Tibial artery (tissue), 4 donors: Measurements from ENCODE around the gene RIN3.
"Not testable (repeated sequence)": the region's sequence is repeated elsewhere in the genome, so short reads cannot be mapped to it uniquely, and the experiment has no call there.

Source experiments
- DNase-seq, 2 donors: peaks; one replicate each; pipeline ENCODE4 v3.0.0-alpha.2; 2019
- H3K27ac ChIP-seq, 2 donors: fragments of 200-600 bp; sonication (generic) in 1 of 2; 1 replicate in 1 of 2; 2 replicates in 1 of 2; pipeline ENCODE4 v1.5.1; 2018 to 2019; ENCODE audit warnings: mild to moderate bottlenecking in 1 of 2
- H3K27me3 ChIP-seq, 2 donors: fragments of 200-600 bp; sonication (generic) in 1 of 2; one replicate each; pipeline versions ENCODE4 v1.5.1 to v1.6.0; 2016 to 2019
- H3K36me3 ChIP-seq, 3 donors: fragments of 200-600 bp; sonication (generic) in 2 of 3; one replicate each; pipeline ENCODE4 v1.5.1; 2016 to 2019; ENCODE audit warnings: mild to moderate bottlenecking in 2 of 3
- H3K4me1 ChIP-seq, 4 donors: fragments of 200-600 bp; sonication (generic) in 2 of 4; 1 replicate in 3 of 4; 2 replicates in 1 of 4; pipeline ENCODE4 v1.5.1; 2016 to 2019
- H3K4me3 ChIP-seq, 2 donors: fragments of 200-600 bp; sonication (generic) in 1 of 2; 1 replicate in 1 of 2; 2 replicates in 1 of 2; pipeline ENCODE4 v1.5.1; 2018 to 2019; ENCODE audit warnings: mild to moderate bottlenecking in 2 of 2
- H3K9me3 ChIP-seq, 3 donors: fragments of 200-600 bp; sonication (generic) in 1 of 3; one replicate each; pipeline ENCODE4 v1.5.1; 2016 to 2019
- intact Hi-C: fragments of 100-400 bp; cut with DNase I; formaldehyde crosslinking; loops from one replicate; pipeline ENCODE4 v1.15.0; 2023; ENCODE audit warnings: low total_unique reads
- TF ChIP-seq, protein P1 (sequence below), 2 experiments: fragments of 200-600 bp in 1 of 2; fragments of 450-650 bp in 1 of 2; IDR thresholded peaks; one replicate each; pipeline ENCODE4 v1.5.1; 2017 to 2019; ENCODE audit warnings: antibody characterized with exemption in 2 of 2, mild to moderate bottlenecking in 1 of 2, moderate library complexity in 1 of 2

Gene RIN3

GRCh38 chr14:92637228-92637627 is 123.6 kb downstream of the RIN3 start:
- Histone ChIP-seq H3K4me1 (peaks cover 0 to 17% (median 0%) of the 10 kb centered on the region in 4 donors), H3K36me3 (peaks cover 0 to 12% (median 8%) of the 10 kb centered on the region in 3 donors), H3K27ac (no peak overlapping the region), H3K27me3 (no peaks in the 10 kb centered on the region), H3K4me3 (no peak overlapping the region), H3K9me3 (no peaks in the 10 kb centered on the region)
- DNase-seq, result no peak
- TF ChIP-seq, protein P1, sequence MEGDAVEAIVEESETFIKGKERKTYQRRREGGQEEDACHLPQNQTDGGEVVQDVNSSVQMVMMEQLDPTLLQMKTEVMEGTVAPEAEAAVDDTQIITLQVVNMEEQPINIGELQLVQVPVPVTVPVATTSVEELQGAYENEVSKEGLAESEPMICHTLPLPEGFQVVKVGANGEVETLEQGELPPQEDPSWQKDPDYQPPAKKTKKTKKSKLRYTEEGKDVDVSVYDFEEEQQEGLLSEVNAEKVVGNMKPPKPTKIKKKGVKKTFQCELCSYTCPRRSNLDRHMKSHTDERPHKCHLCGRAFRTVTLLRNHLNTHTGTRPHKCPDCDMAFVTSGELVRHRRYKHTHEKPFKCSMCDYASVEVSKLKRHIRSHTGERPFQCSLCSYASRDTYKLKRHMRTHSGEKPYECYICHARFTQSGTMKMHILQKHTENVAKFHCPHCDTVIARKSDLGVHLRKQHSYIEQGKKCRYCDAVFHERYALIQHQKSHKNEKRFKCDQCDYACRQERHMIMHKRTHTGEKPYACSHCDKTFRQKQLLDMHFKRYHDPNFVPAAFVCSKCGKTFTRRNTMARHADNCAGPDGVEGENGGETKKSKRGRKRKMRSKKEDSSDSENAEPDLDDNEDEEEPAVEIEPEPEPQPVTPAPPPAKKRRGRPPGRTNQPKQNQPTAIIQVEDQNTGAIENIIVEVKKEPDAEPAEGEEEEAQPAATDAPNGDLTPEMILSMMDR (IDR thresholded peaks at IDR 0.05), result no peak
- intact Hi-C loops, result no loop called here

DNA sequence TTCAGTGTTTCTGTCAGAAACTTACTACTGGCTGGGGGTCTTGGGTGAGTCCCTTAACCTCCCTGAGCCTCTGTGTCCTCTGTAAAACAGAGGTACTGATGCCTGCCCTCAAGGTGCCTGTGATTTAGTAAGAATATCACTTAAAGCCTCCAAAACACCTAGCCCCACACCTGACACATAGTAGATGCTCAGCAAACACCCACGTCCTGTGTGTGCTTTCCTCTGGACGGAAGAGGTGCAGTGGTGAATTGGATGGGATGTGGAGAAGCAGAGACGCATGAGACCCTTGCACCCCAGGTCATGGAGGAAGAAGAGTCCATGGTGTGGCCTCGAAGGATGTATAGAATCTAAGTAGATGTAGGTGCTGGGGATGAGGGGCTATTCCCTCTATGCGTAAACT is 124.3 kb downstream of the RIN3 start:
- Histone ChIP-seq H3K4me3 (no peak overlapping the region), H3K27ac (no peak overlapping the region), H3K9me3 (no peaks in the 10 kb centered on the region), H3K36me3 (peaks cover 0 to 18% (median 8%) of the 10 kb centered on the region in 3 donors), H3K4me1 (peaks cover 0 to 16% (median 0%) of the 10 kb centered on the region in 4 donors), H3K27me3 (no peaks in the 10 kb centered on the region)
- TF ChIP-seq, protein P1 (IDR thresholded peaks at IDR 0.05), result no peak
- intact Hi-C loops, result no loop called here
- no peak for DNase-seq

DNA sequence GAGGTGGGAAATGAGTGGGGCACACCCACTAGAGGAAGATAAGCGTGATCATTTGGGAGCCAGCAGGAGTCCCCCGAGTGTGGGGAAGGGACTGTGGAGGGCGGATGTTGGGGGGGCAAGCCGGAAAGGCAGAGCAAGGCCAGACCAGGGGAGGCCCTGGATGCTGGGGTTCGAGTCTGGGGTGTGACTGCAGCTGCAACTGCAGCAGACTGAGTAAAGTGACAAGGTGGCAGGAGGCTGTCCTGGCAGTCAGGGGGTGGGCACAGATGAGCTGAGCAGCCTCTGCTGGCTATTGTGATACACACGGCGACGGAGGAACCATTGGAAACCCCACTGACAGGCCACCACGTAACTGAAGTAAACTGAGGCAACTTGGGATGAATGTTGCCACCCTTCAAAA is 124.7 kb downstream of the RIN3 start:
- peaks cover 0 to 12% (median 0%) of the 10 kb centered on the region in 4 donors for H3K4me1 ChIP-seq
- peaks cover 0 to 18% (median 8%) of the 10 kb centered on the region in 3 donors for H3K36me3 ChIP-seq
- no peak overlapping the region for H3K27ac ChIP-seq
- intact Hi-C loops, result no loop called here
- no peak overlapping the region for H3K4me3 ChIP-seq
- no peak for DNase-seq
- no peaks in the 10 kb centered on the region for H3K9me3 ChIP-seq
- TF ChIP-seq, protein P1 (IDR thresholded peaks at IDR 0.05), result no peak
- H3K27me3 ChIP-seq, result no peaks in the 10 kb centered on the region

DNA sequence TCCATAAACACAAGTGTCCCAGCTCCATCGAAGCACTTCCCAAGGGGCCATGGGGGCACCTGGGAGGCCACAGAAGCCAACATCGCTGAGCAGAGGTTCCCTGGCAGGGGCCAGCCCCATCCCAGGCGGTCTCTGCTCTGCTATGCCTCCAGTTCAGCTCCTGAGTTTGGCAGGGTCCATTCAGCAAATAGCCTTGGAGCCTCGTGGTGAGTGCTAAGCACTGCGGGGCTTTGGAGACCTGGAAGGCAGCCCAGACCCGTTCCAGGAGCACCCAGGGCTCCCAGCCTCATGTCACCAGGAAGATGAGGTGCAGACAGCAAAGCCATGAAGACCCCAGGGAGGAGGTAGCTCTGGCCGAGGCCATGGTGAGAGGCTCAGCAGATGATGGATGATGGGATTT is 125.3 kb downstream of the RIN3 start:
- DNase-seq, result no peak
- Histone ChIP-seq H3K27ac (peak overlapping the region; percentile 25 to 57), H3K36me3 (peaks cover 0 to 20% (median 8%) of the 10 kb centered on the region in 3 donors), H3K4me3 (no peak overlapping the region), H3K27me3 (no peaks in the 10 kb centered on the region), H3K9me3 (no peaks in the 10 kb centered on the region), H3K4me1 (peaks cover 0 to 8% (median 0%) of the 10 kb centered on the region in 4 donors)
- TF ChIP-seq, protein P1 (IDR thresholded peaks at IDR 0.05), result no peak
- intact Hi-C loops, result no loop called here

- H3K4me1 ChIP-seq, H3K9me3 ChIP-seq, H3K4me3 ChIP-seq, H3K27me3 ChIP-seq: not testable (repeated sequence)
- peaks cover 0 to 27% (median 10%) of the 10 kb centered on the region in 3 donors for H3K36me3 ChIP-seq
- DNase-seq, result peak in 1 of 2 donors; percentile 47
- peak overlapping the region; percentile 25 to 57 for H3K27ac ChIP-seq
- intact Hi-C loops, result loop anchor here (5.0 to 10.0 kb wide), 2 partner anchors 563 to 1145 kb away; partner anchors contain the start of gene PRIMA1
Measured at GRCh38 chr14:92639472-92640117, 126.0 kb downstream of the RIN3 start.

GRCh38 chr14:92641306-92641705 is 127.7 kb downstream of the RIN3 start:
- Histone ChIP-seq H3K4me3 (no peak overlapping the region), H3K27ac (no peak overlapping the region), H3K27me3 (no peaks in the 10 kb centered on the region), H3K36me3 (peaks cover 9 to 31% (median 18%) of the 10 kb centered on the region in 3 donors), H3K4me1 (peaks cover 0 to 17% (median 0%) of the 10 kb centered on the region in 4 donors), H3K9me3 (peaks cover 0 to 6% (median 0%) of the 10 kb centered on the region in 3 donors)
- intact Hi-C loops, result loop anchor here (5.0 to 10.0 kb wide), 2 partner anchors 561 to 1143 kb away; partner anchors contain the start of gene PRIMA1
- TF ChIP-seq, protein P1 (IDR thresholded peaks at IDR 0.05), result no peak
- no peak for DNase-seq
